H1 (cell line): ENCODE results near the gene KCNE1. TPM values are rescaled to one million over a fixed set of nuclear protein-coding genes. Genes with fewer than 3 reads are reported as not detected.

Experiments
- CTCF ChIA-PET: fragments of 300-600 bp; sonication (Branson Sonifier 250); formaldehyde crosslinking; loops from one replicate; lab custom pipeline; 2021; ENCODE audit not compliant: partially characterized antibody; lab: Charles Lee
- POLR2A ChIA-PET: fragments of 300-600 bp; sonication (Branson Sonifier 250); formaldehyde crosslinking; loops from one replicate; lab custom pipeline; 2021; ENCODE audit warnings: inconsistent platforms; ENCODE audit not compliant: partially characterized antibody; lab: Charles Lee
- DNase-seq, 2 experiments: peaks; one replicate each; pipeline versions ENCODE4 v3.0.0 to v3.0.0-alpha.2; 2010 to 2022; ENCODE audit warnings: low spot score in 2 of 2, low read depth in 1 of 2, mixed read lengths in 1 of 2
- FAIRE-seq: peaks from 2 replicates; lab custom pipeline; 2011; peaks lifted over from hg19 to GRCh38; lab: Jason Lieb, UNC
- H2AFZ ChIP-seq: 2 replicates; pipeline ENCODE4 v1.8.1; 2012; ENCODE audit warnings: low read length, inconsistent platforms
- H2AK5ac ChIP-seq: 2 replicates; pipeline ENCODE4 v1.6.1; 2013; ENCODE audit warnings: low read depth, low read length
- H2BK120ac ChIP-seq: replicated peaks from 2 replicates; pipeline ENCODE3; 2013; ENCODE audit warnings: low read depth, low read length, inconsistent platforms
- H2BK12ac ChIP-seq: 2 replicates; pipeline ENCODE4 v1.6.1; 2013; ENCODE audit warnings: low read depth, low read length
- H2BK15ac ChIP-seq: 2 replicates; pipeline ENCODE4 v1.6.1; 2013; ENCODE audit warnings: low read length
- H2BK20ac ChIP-seq: 2 replicates; pipeline ENCODE4 v1.6.1; 2013; ENCODE audit warnings: low read length
- H2BK5ac ChIP-seq: 2 replicates; pipeline ENCODE4 v1.6.1; 2013; ENCODE audit warnings: low read depth, low read length
- H3K14ac ChIP-seq: 2 replicates; pipeline ENCODE4 v1.6.1; 2013; ENCODE audit warnings: inconsistent platforms; ENCODE audit not compliant: insufficient read length
- H3K18ac ChIP-seq: 2 replicates; pipeline ENCODE4 v1.6.1; 2013; ENCODE audit warnings: low read length; ENCODE audit errors: extremely low read depth
- H3K23ac ChIP-seq: 2 replicates; pipeline ENCODE4 v1.6.1; 2013; ENCODE audit warnings: inconsistent platforms; ENCODE audit not compliant: insufficient read length
- H3K23me2 ChIP-seq: 2 replicates; pipeline ENCODE4 v1.6.1; 2013; ENCODE audit warnings: low read depth, low read length
- H3K27ac ChIP-seq: 2 replicates; pipeline ENCODE4 v1.6.1; 2011; ENCODE audit warnings: low read depth, low read length, inconsistent platforms
- H3K27me3 ChIP-seq, 4 experiments: replicated peaks in 1 of 4; 1 replicate in 1 of 4; 2 replicates in 3 of 4; pipeline versions ENCODE4 v1.6.1 to v1.8.1; 2011 to 2013; ENCODE audit warnings: low read length in 3 of 4, mild to moderate bottlenecking in 3 of 4, inconsistent platforms in 2 of 4, mixed read lengths in 2 of 4, moderate library complexity in 1 of 4; ENCODE audit not compliant: control insufficient read depth in 3 of 4, insufficient read depth in 3 of 4; ENCODE audit errors: extremely low read depth in 1 of 4
- H3K36me3 ChIP-seq, 4 experiments: 2 replicates each; pipeline versions ENCODE4 v1.6.1 to v1.8.1; 2011 to 2013; ENCODE audit warnings: mild to moderate bottlenecking in 4 of 4, low read length in 3 of 4, moderate library complexity in 2 of 4, control low read depth in 1 of 4, inconsistent platforms in 1 of 4; ENCODE audit not compliant: insufficient read depth in 4 of 4, control insufficient read depth in 2 of 4
- H3K4ac ChIP-seq: replicated peaks from 2 replicates; pipeline ENCODE3; 2013; ENCODE audit warnings: low read length, low read depth, mixed read lengths, inconsistent platforms; ENCODE audit not compliant: insufficient read length
- H3K4me1 ChIP-seq, 4 experiments: replicated peaks in 1 of 4; 1 replicate in 1 of 4; 2 replicates in 3 of 4; pipeline versions ENCODE4 v1.6.1 to v1.8.1; 2011 to 2013; ENCODE audit warnings: low read length in 3 of 4, inconsistent platforms in 2 of 4, mixed read lengths in 1 of 4; ENCODE audit not compliant: insufficient read depth in 4 of 4, control insufficient read depth in 3 of 4
- H3K4me2 ChIP-seq, 2 experiments: 2 replicates each; pipeline versions ENCODE4 v1.6.1 to v1.8.1; 2011 to 2013; ENCODE audit warnings: low read depth in 2 of 2, low read length in 2 of 2, control low read depth in 1 of 2, inconsistent platforms in 1 of 2, mild to moderate bottlenecking in 1 of 2; ENCODE audit not compliant: insufficient read depth in 1 of 2
- H3K4me3 ChIP-seq, 4 experiments: fragments of 200-600, 300-600 bp in 1 of 4; sonication (generic), shearing (Covaris generic), sonication (Bioruptor Twin) in 1 of 4; 2 replicates each; pipeline versions ENCODE4 v1.5.1 to v1.8.1; 2011 to 2016; ENCODE audit warnings: low read length in 4 of 4, low read depth in 3 of 4, control low read depth in 2 of 4, inconsistent platforms in 2 of 4, mild to moderate bottlenecking in 2 of 4, mixed read lengths in 1 of 4, moderate library complexity in 1 of 4; ENCODE audit not compliant: insufficient read depth in 2 of 4; ENCODE audit errors: extremely low read depth in 1 of 4
- H3K56ac ChIP-seq: replicated peaks from 2 replicates; pipeline ENCODE3; 2013; ENCODE audit warnings: low read depth, mild to moderate bottlenecking, mixed read lengths, low read length, inconsistent platforms; ENCODE audit not compliant: insufficient read length
- H3K79me1 ChIP-seq: 2 replicates; pipeline ENCODE4 v1.6.1; 2013; ENCODE audit warnings: low read depth, low read length, control low read depth
- H3K79me2 ChIP-seq, 2 experiments: 2 replicates each; pipeline versions ENCODE4 v1.6.1 to v1.8.1; 2012 to 2013; ENCODE audit warnings: low read length in 2 of 2, mild to moderate bottlenecking in 2 of 2, inconsistent platforms in 1 of 2; ENCODE audit not compliant: insufficient read depth in 2 of 2, control insufficient read depth in 1 of 2
- H3K9ac ChIP-seq, 4 experiments: replicated peaks in 1 of 4; 1 replicate in 1 of 4; 2 replicates in 3 of 4; pipeline versions ENCODE4 v1.6.1 to v1.8.1; 2011 to 2013; ENCODE audit warnings: low read depth in 3 of 4, low read length in 3 of 4, control low read depth in 2 of 4, mild to moderate bottlenecking in 2 of 4, moderate library complexity in 2 of 4, inconsistent platforms in 1 of 4; ENCODE audit errors: extremely low read depth in 1 of 4
- H3K9me3 ChIP-seq, 2 experiments: 2 replicates each; pipeline versions ENCODE4 v1.6.1 to v1.8.1; 2012 to 2013; ENCODE audit warnings: mild to moderate bottlenecking in 2 of 2, moderate library complexity in 2 of 2, control low read depth in 1 of 2, inconsistent platforms in 1 of 2, low read depth in 1 of 2, low read length in 1 of 2, mixed read lengths in 1 of 2; ENCODE audit not compliant: insufficient read depth in 2 of 2
- H4K20me1 ChIP-seq, 2 experiments: replicated peaks in 1 of 2; 2 replicates each; pipeline versions ENCODE3 to v1.8.1; 2011 to 2013; ENCODE audit warnings: inconsistent platforms in 2 of 2, low read length in 2 of 2, mild to moderate bottlenecking in 1 of 2; ENCODE audit not compliant: insufficient read depth in 2 of 2, control insufficient read depth in 1 of 2
- H4K5ac ChIP-seq: 2 replicates; pipeline ENCODE4 v1.6.1; 2013; ENCODE audit warnings: low read length, low read depth, mixed read lengths, inconsistent platforms; ENCODE audit not compliant: insufficient read length
- H4K8ac ChIP-seq: 2 replicates; pipeline ENCODE4 v1.8.0; 2013; ENCODE audit warnings: mild to moderate bottlenecking, moderate library complexity, low read length, inconsistent platforms; ENCODE audit not compliant: insufficient read depth; ENCODE audit errors: extremely low read depth
- H4K91ac ChIP-seq: replicated peaks from 2 replicates; pipeline ENCODE3; 2013; ENCODE audit warnings: low read length, mixed read lengths, inconsistent platforms; ENCODE audit not compliant: insufficient read length
- CBX8 ChIP-seq: fragments of 300-800, 300-1000 bp; sonication (generic); IDR thresholded peaks from 2 replicates; pipeline ENCODE4 v1.7.1; 2016; ENCODE audit warnings: low read depth, low read length, borderline replicate concordance
- CTCF ChIP-seq, 3 experiments: IDR thresholded peaks; 1 replicate in 2 of 3; 2 replicates in 1 of 3; pipeline versions ENCODE4 v1.5.1 to v1.6.1; 2011; ENCODE audit warnings: low read length in 3 of 3, mild to moderate bottlenecking in 3 of 3, inconsistent platforms in 2 of 3, low read depth in 1 of 3, moderate library complexity in 1 of 3; ENCODE audit not compliant: insufficient read depth in 1 of 3; ENCODE audit errors: control extremely low read depth in 1 of 3
- HDAC6 ChIP-seq: IDR thresholded peaks from one replicate; pipeline ENCODE4 v1.7.1; 2012; ENCODE audit warnings: low read depth, mild to moderate bottlenecking, inconsistent platforms, low read length, moderate library complexity
- KDM4A ChIP-seq: IDR thresholded peaks from one replicate; pipeline ENCODE4 v1.7.1; 2012; ENCODE audit warnings: low read depth, mild to moderate bottlenecking, moderate library complexity, low read length, inconsistent platforms; ENCODE audit not compliant: severe bottlenecking
- RAD21 ChIP-seq, 2 experiments: IDR thresholded peaks in 1 of 2; conservative IDR thresholded peaks in 1 of 2; 2 replicates each; pipeline ENCODE4 v1.6.1; 2011; ENCODE audit warnings: low read depth in 2 of 2, low read length in 2 of 2, improper control_type of control experiment in 1 of 2, inconsistent platforms in 1 of 2, mild to moderate bottlenecking in 1 of 2, moderate library complexity in 1 of 2
- RNF2 ChIP-seq: fragments of 200-900, 300-1000 bp; sonication (generic); IDR thresholded peaks from 2 replicates; pipeline ENCODE4 v1.7.1; 2016; ENCODE audit warnings: borderline replicate concordance, low read depth, mild to moderate bottlenecking, antibody characterized with exemption, low read length; ENCODE audit not compliant: poor library complexity, severe bottlenecking; ENCODE audit errors: missing control alignments
- SIX5 ChIP-seq: IDR thresholded peaks from 2 replicates; pipeline ENCODE4 v1.6.1; 2011; ENCODE audit warnings: mild to moderate bottlenecking, low read depth, low read length
- WGBS, 2 experiments: shearing (Covaris generic) in 1 of 2; methylation state at CpG; one replicate each; pipeline versions ENCODE4 v1.1.6 to v1.1.7; 2013 to 2015; ENCODE audit warnings: low lambda C conversion rate in 2 of 2, mixed read lengths in 2 of 2, inconsistent platforms in 1 of 2, low coverage in 1 of 2, missing lambda C conversion rate in 1 of 2; ENCODE audit not compliant: insufficient replicate concordance in 2 of 2, insufficient coverage in 1 of 2, insufficient read length in 1 of 2; ENCODE audit errors: extremely low coverage in 1 of 2, missing lambda C conversion rate in 1 of 2; 5-methylcytosine and 5-hydroxymethylcytosine counted together
- polyA plus RNA-seq, 7 experiments: library from polyadenylated mRNA; depleted of rRNA in 3 of 7; stranded (reverse) in 5 of 7; unstranded in 2 of 7; fragments of >200 nt in 5 of 7; fragments of 200-250 nt in 2 of 7; gene quantifications; 1 replicate in 5 of 7; 2 replicates in 1 of 7; 4 replicates in 1 of 7; pipeline versions ENCODE4 v1.2.1 to v1.2.3, GENCODE V29; 2011 to 2013; ENCODE audit warnings: missing spikeins in 2 of 7, mixed read lengths in 2 of 7
- total RNA-seq: library from RNA; stranded (reverse); fragmentation: NEBNext Ultra II Directional; extraction: Animal tissue kit (Norgen Biotek cat#: 25700); gene quantifications from 2 replicates; pipeline ENCODE4 v1.2.1, GENCODE V29; 2021

Gene KCNE1
- total and polyA plus RNA-seq, 2 of the 8 experiments (the other 6 are each of a cell fraction or from before 2014, with no cell fraction given), result 0.08 to 0.28 TPM

GRCh38 chr21:34514576-34515115, 2.6 kb upstream of the KCNE1 start:
- no peak overlapping the region for H3K4me3 ChIP-seq
- no peaks in the 10 kb centered on the region for H3K9me3 ChIP-seq
- H4K5ac ChIP-seq, result no peak overlapping the region
- H4K91ac ChIP-seq, result no peak overlapping the region
- H2AK5ac ChIP-seq, result no peak overlapping the region
- no peak overlapping the region for H3K27ac ChIP-seq
- H2BK120ac ChIP-seq, result no peak overlapping the region
- no peak overlapping the region for H2BK5ac ChIP-seq
- no peak overlapping the region for H3K4ac ChIP-seq
- H3K14ac ChIP-seq, result no peak overlapping the region
- H3K18ac ChIP-seq, result no peak overlapping the region
- ChIA-PET POLR2A (interaction anchor here (0.5 kb wide), 1 partner anchor 77 kb away, joined by 3 read pairs; no protein-coding TSS in a partner anchor), CTCF (interaction anchor here (0.6 to 13.5 kb wide), 11 partner anchors 10 to 117 kb away, joined by 3 to 112 read pairs (median 5); no protein-coding TSS in a partner anchor)
- H3K79me2 ChIP-seq, result no peaks in the 10 kb centered on the region
- FAIRE-seq (no peak), DNase-seq (no peak)
- TF ChIP-seq CTCF (IDR thresholded peaks at IDR 0.05; ENCODE audit: control extremely low read depth in 1 of 3, insufficient read depth in 1 of 3, low read depth in 1 of 3, low read length in 3 of 3) (no peak), SIX5 (no peak), HDAC6 (no peak), KDM4A (no peak), RAD21 (IDR thresholded peaks at IDR 0.05 in 1 of 2, conservative IDR thresholded peaks at IDR 0.05 in 1 of 2; ENCODE audit: low read depth in 2 of 2, low read length in 2 of 2) (no peak), CBX8 (no peak), RNF2 (no peak)
- H3K23ac ChIP-seq, result no peak overlapping the region
- H2AFZ ChIP-seq, result no peak overlapping the region
- H3K9ac ChIP-seq, result no peak overlapping the region
- no peak overlapping the region for H2BK15ac ChIP-seq
- H2BK20ac ChIP-seq, result no peak overlapping the region
- H3K4me1 ChIP-seq, result no peaks in the 10 kb centered on the region
- H3K23me2 ChIP-seq, result peaks cover 2% of the 10 kb centered on the region; the same call in 1 of the 2 replicates
- WGBS, 2 experiments, result 90% methylated on average over 10 of the region's 10 CpGs; no CpG with 5 or more reads in 1 of the 2 experiments
- no peaks in the 10 kb centered on the region for H3K79me1 ChIP-seq
- 0 out of 8 replicates have a peak, but pooled peaks cover 0 to 2% (median 0%) of the 10 kb centered on the region in 4 experiments for H3K36me3 ChIP-seq
- no peaks in the 10 kb centered on the region for H3K27me3 ChIP-seq
- H4K8ac ChIP-seq, result no peak overlapping the region
- no peak overlapping the region for H3K4me2 ChIP-seq
- H2BK12ac ChIP-seq, result no peak overlapping the region
- no peaks in the 10 kb centered on the region for H4K20me1 ChIP-seq
- H3K56ac ChIP-seq, result no peak overlapping the region
